Keratinocyte (primary cell): Measurements from ENCODE around the gene DDX3Y. TPM values are rescaled to one million over a fixed set of nuclear protein-coding genes. Genes with fewer than 3 reads are reported as not detected.

Source experiments
- DNase-seq: peaks from one replicate; pipeline ENCODE4 v3.0.0-alpha.2; 2011; ENCODE audit warnings: low read depth, missing footprints, low spot score
- FAIRE-seq: peaks from 2 replicates; lab custom pipeline; 2011; peaks lifted over from hg19 to GRCh38; lab: Jason Lieb, UNC
- H2AFZ ChIP-seq: 2 replicates; pipeline ENCODE4 v1.6.0; 2012; ENCODE audit warnings: low read length, control low read depth, inconsistent platforms; ENCODE audit not compliant: control insufficient read depth
- H3K27ac ChIP-seq: 2 replicates; pipeline ENCODE4 v1.5.1; 2011; ENCODE audit warnings: low read length; ENCODE audit not compliant: control insufficient read depth, insufficient read depth
- H3K27me3 ChIP-seq: 3 replicates; pipeline ENCODE4 v1.6.0; 2011; ENCODE audit warnings: low read length; ENCODE audit not compliant: control insufficient read depth, insufficient read depth; ENCODE audit errors: extremely low read depth
- H3K36me3 ChIP-seq, 2 experiments: 2 replicates in 1 of 2; 3 replicates in 1 of 2; pipeline ENCODE4 v1.5.1; 2011; ENCODE audit warnings: low read length in 2 of 2, mild to moderate bottlenecking in 1 of 2; ENCODE audit not compliant: control insufficient read depth in 2 of 2, insufficient read depth in 2 of 2; ENCODE audit errors: extremely low read depth in 1 of 2
- H3K4me1 ChIP-seq: 3 replicates; pipeline ENCODE4 v1.5.1; 2011; ENCODE audit warnings: low read length; ENCODE audit not compliant: control insufficient read depth, insufficient read depth; ENCODE audit errors: extremely low read depth
- H3K4me2 ChIP-seq: 3 replicates; pipeline ENCODE4 v1.6.0; 2011; ENCODE audit warnings: low read depth, low read length; ENCODE audit not compliant: control insufficient read depth, insufficient read depth; ENCODE audit errors: extremely low read depth
- H3K4me3 ChIP-seq, 3 experiments: fragments of 200-600 bp in 1 of 3; sonication (generic) in 1 of 3; 2 replicates in 2 of 3; 3 replicates in 1 of 3; pipeline ENCODE4 v1.5.1; 2011 to 2016; ENCODE audit warnings: low read length in 3 of 3, mild to moderate bottlenecking in 3 of 3, control low read depth in 2 of 3, inconsistent platforms in 1 of 3, low read depth in 1 of 3, mixed read lengths in 1 of 3, mixed run types in 1 of 3, moderate library complexity in 1 of 3; ENCODE audit not compliant: control insufficient read depth in 2 of 3, insufficient read depth in 2 of 3; ENCODE audit errors: extremely low read depth in 1 of 3
- H3K79me2 ChIP-seq: 2 replicates; pipeline ENCODE4 v1.6.0; 2012; ENCODE audit warnings: low read length; ENCODE audit not compliant: control insufficient read depth, insufficient read depth
- H3K9ac ChIP-seq: 3 replicates; pipeline ENCODE4 v1.6.0; 2011; ENCODE audit warnings: low read length; ENCODE audit not compliant: control insufficient read depth, insufficient read depth; ENCODE audit errors: extremely low read depth
- H3K9me1 ChIP-seq: 3 replicates; pipeline ENCODE4 v1.6.0; 2011; ENCODE audit warnings: low read length; ENCODE audit not compliant: control insufficient read depth, insufficient read depth; ENCODE audit errors: extremely low read depth
- H3K9me3 ChIP-seq: 2 replicates; pipeline ENCODE4 v1.5.1; 2012; ENCODE audit warnings: low read depth, low read length; ENCODE audit not compliant: control insufficient read depth
- H4K20me1 ChIP-seq: 3 replicates; pipeline ENCODE4 v1.6.0; 2011; ENCODE audit warnings: low read length; ENCODE audit not compliant: control insufficient read depth, insufficient read depth; ENCODE audit errors: extremely low read depth
- EZH2 ChIP-seq: IDR thresholded peaks from one replicate; pipeline ENCODE4 v1.6.1; 2012; ENCODE audit warnings: inconsistent platforms, mild to moderate bottlenecking, low read length, moderate library complexity
- dilution Hi-C: fragments of 300-500 bp; cut with MboI; formaldehyde crosslinking; loops from one replicate; pipeline ENCODE4 v1.7.0; 2020; ENCODE audit warnings: low sequenced_read_pairs; ENCODE audit not compliant: extremely low pct_ligation_motif_present
- polyA plus RNA-seq, 5 experiments: library from polyadenylated mRNA; depleted of rRNA in 3 of 5; stranded (reverse) in 3 of 5; stranded (forward) in 1 of 5; unstranded in 1 of 5; fragments of >200 nt; gene quantifications; 1 replicate in 1 of 5; 2 replicates in 3 of 5; 3 replicates in 1 of 5; pipeline versions ENCODE4 v1.2.1 to v1.2.3, GENCODE V29; 2011 to 2012; ENCODE audit warnings: missing spikeins in 2 of 5, low read depth in 1 of 5, low replicate concordance in 1 of 5
- TF ChIP-seq, protein P1 (sequence below), 3 experiments: IDR thresholded peaks in 1 of 3; conservative IDR thresholded peaks in 1 of 3; optimal IDR thresholded peaks in 1 of 3; 2 replicates in 2 of 3; 3 replicates in 1 of 3; pipeline versions ENCODE3 to v1.5.1; 2011; ENCODE audit warnings: low read length in 3 of 3, mild to moderate bottlenecking in 3 of 3, moderate library complexity in 2 of 3, control low read depth in 1 of 3, inconsistent platforms in 1 of 3; ENCODE audit not compliant: insufficient read depth in 2 of 3; ENCODE audit errors: extremely low read depth in 1 of 3

The DDX3Y gene
- polyA plus RNA-seq, 1 donor (not counting 4 experiments of a cell fraction or from before 2014, with no cell fraction given) = not detected

DNA sequence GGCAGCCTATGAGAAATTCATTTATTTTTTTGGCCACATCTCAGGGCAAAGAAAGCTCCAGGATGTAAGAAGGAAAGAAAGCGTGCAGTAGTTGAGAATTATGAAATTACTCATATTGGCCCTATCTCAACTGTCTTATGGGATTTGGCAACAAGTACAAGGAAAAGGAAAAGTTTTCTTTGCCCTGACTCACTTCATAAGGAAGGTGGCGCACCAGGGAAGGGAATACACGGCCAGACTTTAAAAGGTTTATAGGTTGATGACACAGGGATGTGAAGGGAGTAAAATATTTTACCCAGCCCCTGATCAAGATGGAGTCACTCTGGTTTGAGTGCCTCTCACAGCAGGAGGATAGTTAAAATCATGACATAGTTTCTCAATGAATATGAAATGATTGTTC lies 23.4 kb downstream of the DDX3Y start:
- Histone ChIP-seq H3K9me3 (no peaks in the 10 kb centered on the region), H4K20me1 (no peaks in the 10 kb centered on the region), H3K27me3 (no peaks in the 10 kb centered on the region), H3K4me3 (no peak overlapping the region), H3K9ac (no peak overlapping the region), H2AFZ (no peak overlapping the region), H3K36me3 (no peaks in the 10 kb centered on the region), H3K79me2 (no peaks in the 10 kb centered on the region), H3K27ac (no peak overlapping the region), H3K9me1 (no peaks in the 10 kb centered on the region), H3K4me1 (no peaks in the 10 kb centered on the region), H3K4me2 (no peak overlapping the region)
- no peak for FAIRE-seq
- no peak for DNase-seq
- dilution Hi-C loops = no loop called here
- no peak for TF ChIP-seq EZH2
- TF ChIP-seq, protein P1, sequence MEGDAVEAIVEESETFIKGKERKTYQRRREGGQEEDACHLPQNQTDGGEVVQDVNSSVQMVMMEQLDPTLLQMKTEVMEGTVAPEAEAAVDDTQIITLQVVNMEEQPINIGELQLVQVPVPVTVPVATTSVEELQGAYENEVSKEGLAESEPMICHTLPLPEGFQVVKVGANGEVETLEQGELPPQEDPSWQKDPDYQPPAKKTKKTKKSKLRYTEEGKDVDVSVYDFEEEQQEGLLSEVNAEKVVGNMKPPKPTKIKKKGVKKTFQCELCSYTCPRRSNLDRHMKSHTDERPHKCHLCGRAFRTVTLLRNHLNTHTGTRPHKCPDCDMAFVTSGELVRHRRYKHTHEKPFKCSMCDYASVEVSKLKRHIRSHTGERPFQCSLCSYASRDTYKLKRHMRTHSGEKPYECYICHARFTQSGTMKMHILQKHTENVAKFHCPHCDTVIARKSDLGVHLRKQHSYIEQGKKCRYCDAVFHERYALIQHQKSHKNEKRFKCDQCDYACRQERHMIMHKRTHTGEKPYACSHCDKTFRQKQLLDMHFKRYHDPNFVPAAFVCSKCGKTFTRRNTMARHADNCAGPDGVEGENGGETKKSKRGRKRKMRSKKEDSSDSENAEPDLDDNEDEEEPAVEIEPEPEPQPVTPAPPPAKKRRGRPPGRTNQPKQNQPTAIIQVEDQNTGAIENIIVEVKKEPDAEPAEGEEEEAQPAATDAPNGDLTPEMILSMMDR (optimal IDR thresholded peaks at IDR 0.05 in 1 of 3, IDR thresholded peaks at IDR 0.05 in 1 of 3, conservative IDR thresholded peaks at IDR 0.05 in 1 of 3; ENCODE audit: extremely low read depth in 1 of 3, insufficient read depth in 2 of 3, low read length in 3 of 3) = no peak

DNA sequence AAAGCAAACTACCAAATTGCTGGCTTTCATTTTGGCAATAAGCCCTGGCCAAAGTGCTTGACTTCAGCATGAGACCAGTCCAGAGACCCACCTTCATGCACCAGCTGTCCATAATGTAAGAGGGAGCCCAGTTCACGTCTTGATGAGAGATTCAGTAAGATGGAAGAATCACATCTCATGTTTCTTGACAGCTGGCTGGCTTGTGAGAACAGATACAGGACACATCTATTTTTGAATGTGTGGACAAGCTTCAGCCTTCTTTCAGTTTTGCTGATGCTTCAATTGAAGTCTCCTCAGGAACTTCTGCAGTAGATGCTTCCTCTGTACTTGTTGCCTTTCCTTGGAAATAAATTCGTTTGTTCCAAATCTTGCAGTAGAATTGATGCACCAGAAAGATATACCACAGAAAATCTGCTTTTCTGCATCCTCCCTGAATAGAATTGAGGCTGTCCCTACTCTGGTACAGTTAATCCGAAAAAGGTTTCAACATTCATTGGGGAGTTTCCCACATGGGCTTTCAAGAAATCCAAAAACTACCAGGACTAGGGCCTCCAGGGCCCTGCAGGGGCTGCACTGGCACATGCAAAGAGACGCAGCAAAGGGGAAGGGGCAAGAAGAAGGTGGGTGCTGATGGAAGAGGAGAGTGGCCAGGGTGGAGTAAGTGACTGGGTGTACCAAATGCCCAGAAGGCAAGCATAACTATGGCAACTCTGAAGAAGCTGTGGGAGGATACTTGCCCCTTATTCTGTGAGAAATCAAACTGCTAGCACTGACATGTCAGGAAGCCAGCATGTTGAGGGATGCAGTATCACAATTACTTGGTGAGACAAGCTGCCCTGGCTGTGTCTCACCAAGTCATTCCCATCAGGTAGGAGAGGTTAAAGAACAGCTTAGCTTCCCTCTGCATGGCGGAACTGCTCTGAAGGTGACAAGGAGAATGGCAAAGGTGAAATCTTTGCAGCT lies 37.3 kb downstream of the DDX3Y start:
- Histone ChIP-seq H3K4me2 (no peak overlapping the region), H3K27me3 (no peaks in the 10 kb centered on the region), H3K27ac (no peak overlapping the region), H3K9me1 (no peaks in the 10 kb centered on the region), H2AFZ (no peak overlapping the region), H3K9me3 (no peaks in the 10 kb centered on the region), H3K36me3 (no peaks in the 10 kb centered on the region), H4K20me1 (no peaks in the 10 kb centered on the region), H3K79me2 (no peaks in the 10 kb centered on the region), H3K9ac (no peak overlapping the region), H3K4me3 (no peak overlapping the region), H3K4me1 (no peaks in the 10 kb centered on the region)
- FAIRE-seq (no peak), DNase-seq (no peak)
- TF ChIP-seq, protein P1 (optimal IDR thresholded peaks at IDR 0.05 in 1 of 3, IDR thresholded peaks at IDR 0.05 in 1 of 3, conservative IDR thresholded peaks at IDR 0.05 in 1 of 3; ENCODE audit: extremely low read depth in 1 of 3, insufficient read depth in 2 of 3, low read length in 3 of 3) = no peak
- TF ChIP-seq EZH2 = no peak
- dilution Hi-C loops = no loop called here

Other genes with a start within 250 kb of the DDX3Y start
- gene USP9Y, start 203.6 kb upstream of the DDX3Y start, polyA plus RNA-seq = not detected in 3 replicates